ENCODE measurements around the gene AVPR2. TPM values are rescaled to one million over a fixed set of nuclear protein-coding genes. Genes with fewer than 3 reads are reported as not detected.

The AVPR2 gene
- total RNA-seq, 1 donor = not detected

- H2AFZ ChIP-seq (ENCODE audit: low read length) = no peak overlapping the region
- no peaks in the 10 kb centered on the region for H3K79me2 ChIP-seq (ENCODE audit: insufficient read depth, low read length)
- peaks cover 27% of the 10 kb centered on the region for H3K36me3 ChIP-seq (ENCODE audit: insufficient read depth, low read length)
- TF ChIP-seq, protein P1, sequence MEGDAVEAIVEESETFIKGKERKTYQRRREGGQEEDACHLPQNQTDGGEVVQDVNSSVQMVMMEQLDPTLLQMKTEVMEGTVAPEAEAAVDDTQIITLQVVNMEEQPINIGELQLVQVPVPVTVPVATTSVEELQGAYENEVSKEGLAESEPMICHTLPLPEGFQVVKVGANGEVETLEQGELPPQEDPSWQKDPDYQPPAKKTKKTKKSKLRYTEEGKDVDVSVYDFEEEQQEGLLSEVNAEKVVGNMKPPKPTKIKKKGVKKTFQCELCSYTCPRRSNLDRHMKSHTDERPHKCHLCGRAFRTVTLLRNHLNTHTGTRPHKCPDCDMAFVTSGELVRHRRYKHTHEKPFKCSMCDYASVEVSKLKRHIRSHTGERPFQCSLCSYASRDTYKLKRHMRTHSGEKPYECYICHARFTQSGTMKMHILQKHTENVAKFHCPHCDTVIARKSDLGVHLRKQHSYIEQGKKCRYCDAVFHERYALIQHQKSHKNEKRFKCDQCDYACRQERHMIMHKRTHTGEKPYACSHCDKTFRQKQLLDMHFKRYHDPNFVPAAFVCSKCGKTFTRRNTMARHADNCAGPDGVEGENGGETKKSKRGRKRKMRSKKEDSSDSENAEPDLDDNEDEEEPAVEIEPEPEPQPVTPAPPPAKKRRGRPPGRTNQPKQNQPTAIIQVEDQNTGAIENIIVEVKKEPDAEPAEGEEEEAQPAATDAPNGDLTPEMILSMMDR (IDR thresholded peaks at IDR 0.05; ENCODE audit: extremely low read depth, low read depth, low read length) = peak; percentile 90
- no peaks in the 10 kb centered on the region for H4K20me1 ChIP-seq (ENCODE audit: insufficient read depth, low read length)
- no peak overlapping the region for H3K27ac ChIP-seq (ENCODE audit: low read depth, low read length)
- DNase-seq (ENCODE audit: insufficient read length, low spot score, missing footprints) = peak; percentile 98
- no peak overlapping the region for H3K4me2 ChIP-seq (ENCODE audit: insufficient read depth, low read length)
- H3K4me3 ChIP-seq (ENCODE audit: insufficient read depth, low read length) = no peak overlapping the region
- no peaks in the 10 kb centered on the region for H3K27me3 ChIP-seq (ENCODE audit: insufficient read depth, low read length)
- H3K9me3 ChIP-seq (ENCODE audit: low read depth, low read length) = no peaks in the 10 kb centered on the region
- no peaks in the 10 kb centered on the region for H3K4me1 ChIP-seq (ENCODE audit: insufficient read depth, low read length)
Measured at GRCh38 chrX:153947009-153947769, 42.7 kb downstream of the AVPR2 start.

DNA sequence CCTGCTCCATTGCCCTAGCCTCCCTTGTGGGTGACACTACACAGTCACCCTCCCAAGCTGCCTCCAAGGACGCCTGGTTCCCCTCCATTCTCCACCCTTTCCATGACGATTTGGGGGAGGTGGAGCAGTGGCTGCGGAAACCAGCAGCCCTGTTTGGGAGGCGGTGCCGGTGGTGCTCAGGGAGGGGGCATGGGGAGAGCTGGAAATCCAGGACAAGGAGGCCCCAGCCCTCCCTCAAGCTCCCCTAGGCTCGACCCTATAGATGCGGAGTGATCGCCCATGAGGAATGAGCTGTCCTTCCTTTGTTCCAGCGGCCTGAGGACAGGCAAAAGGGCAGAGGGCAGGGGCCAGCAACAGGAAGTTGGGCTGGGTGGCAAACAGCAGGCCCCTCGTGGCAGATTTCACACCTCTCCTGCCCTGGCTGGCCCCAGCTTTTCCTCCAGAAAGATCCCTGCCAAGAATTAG lies 43.6 kb downstream of the AVPR2 start:
- Histone ChIP-seq H3K27ac (ENCODE audit: low read depth, low read length) (no peak overlapping the region), H3K4me2 (ENCODE audit: insufficient read depth, low read length) (no peak overlapping the region)
- TF ChIP-seq, protein P1 (IDR thresholded peaks at IDR 0.05; ENCODE audit: extremely low read depth, low read depth, low read length) = no peak

GRCh38 chrX:153948847-153949805 lies 44.7 kb downstream of the AVPR2 start:
- Histone ChIP-seq H3K4me2 (ENCODE audit: insufficient read depth, low read length) (no peak overlapping the region), H2AFZ (ENCODE audit: low read length) (no peak overlapping the region), H3K27me3 (ENCODE audit: insufficient read depth, low read length) (no peaks in the 10 kb centered on the region), H3K27ac (ENCODE audit: low read depth, low read length) (no peak overlapping the region), H3K4me3 (ENCODE audit: insufficient read depth, low read length) (no peak overlapping the region), H3K4me1 (ENCODE audit: insufficient read depth, low read length) (no peaks in the 10 kb centered on the region), H4K20me1 (ENCODE audit: insufficient read depth, low read length) (no peaks in the 10 kb centered on the region), H3K36me3 (ENCODE audit: insufficient read depth, low read length) (peaks cover 44% of the 10 kb centered on the region), H3K79me2 (ENCODE audit: insufficient read depth, low read length) (no peaks in the 10 kb centered on the region), H3K9me3 (ENCODE audit: low read depth, low read length) (no peaks in the 10 kb centered on the region)
- TF ChIP-seq, protein P1 (IDR thresholded peaks at IDR 0.05; ENCODE audit: extremely low read depth, low read depth, low read length) = no peak
- no peak for DNase-seq (ENCODE audit: insufficient read length, low spot score, missing footprints)

More for the DNA sequence above, 43.6 kb downstream of the AVPR2 start:
- DNase-seq (ENCODE audit: insufficient read length, low spot score, missing footprints) = no peak
- Histone ChIP-seq H3K4me1 (ENCODE audit: insufficient read depth, low read length) (no peaks in the 10 kb centered on the region), H3K4me3 (ENCODE audit: insufficient read depth, low read length) (no peak overlapping the region), H3K79me2 (ENCODE audit: insufficient read depth, low read length) (no peaks in the 10 kb centered on the region), H3K9me3 (ENCODE audit: low read depth, low read length) (no peaks in the 10 kb centered on the region), H2AFZ (ENCODE audit: low read length) (no peak overlapping the region), H3K36me3 (ENCODE audit: insufficient read depth, low read length) (peaks cover 35% of the 10 kb centered on the region), H4K20me1 (ENCODE audit: insufficient read depth, low read length) (no peaks in the 10 kb centered on the region), H3K27me3 (ENCODE audit: insufficient read depth, low read length) (no peaks in the 10 kb centered on the region)
